Activated CD4-positive, alpha-beta memory T cell treated with anti-CD3 and anti-CD28 coated beads for 36 hours (primary cell): Measurements from ENCODE around the gene TMEM53. TPM values are rescaled to one million over a fixed set of nuclear protein-coding genes. Genes with fewer than 3 reads are reported as not detected.

Source experiments
- CTCF ChIA-PET: fragments of 350-600 bp; sonication (Branson Sonifier 250); formaldehyde crosslinking; loops from one replicate; lab custom pipeline; 2021; ENCODE audit warnings: antibody characterized with exemption, inconsistent platforms; lab: Charles Lee
- POLR2A ChIA-PET: fragments of 350-600 bp; sonication (Branson Sonifier 250); formaldehyde crosslinking; loops from one replicate; lab custom pipeline; 2021; ENCODE audit warnings: antibody characterized with exemption; lab: Charles Lee
- DNase-seq: peaks from one replicate; pipeline ENCODE4 v3.0.0-alpha.2; 2020
- H3K27ac Mint-ChIP-seq: one replicate; pipeline ENCODE4 v1.8.0; 2021; ENCODE audit warnings: mixed read lengths
- H3K27me3 Mint-ChIP-seq: one replicate; pipeline ENCODE4 v1.8.0; 2021; ENCODE audit warnings: mixed read lengths
- H3K36me3 Mint-ChIP-seq: one replicate; pipeline ENCODE4 v1.8.0; 2021; ENCODE audit warnings: mixed read lengths
- H3K4me1 Mint-ChIP-seq: one replicate; pipeline ENCODE4 v1.8.0; 2021; ENCODE audit warnings: low read depth, mixed read lengths
- H3K4me3 Mint-ChIP-seq: one replicate; pipeline ENCODE4 v1.8.0; 2021; ENCODE audit warnings: mild to moderate bottlenecking, mixed read lengths
- H3K9me3 Mint-ChIP-seq: one replicate; pipeline ENCODE4 v1.8.0; 2021; ENCODE audit warnings: mixed read lengths
- intact Hi-C: fragments of 100-400 bp; cut with micrococcal nuclease; formaldehyde crosslinking; loops from one replicate; pipeline ENCODE4 v1.15.1; 2023
- total RNA-seq, 2 experiments: library from RNA; stranded (reverse); gene quantifications; one replicate each; pipeline ENCODE4 v1.2.3, GENCODE V29; 2021

Gene TMEM53
- total RNA-seq, 2 experiments from 2014 or later, result 5.1 to 6.5 TPM

GRCh38 chr1:44655609-44656008 is 18.7 kb downstream of the TMEM53 start:
- H3K4me3 Mint-ChIP-seq, result no peak overlapping the region
- ChIA-PET CTCF (interaction anchor here (1.0 to 1.6 kb wide), 6 partner anchors 14 to 57 kb away, joined by 3 to 5 read pairs (median 4); no protein-coding TSS in a partner anchor), POLR2A (no interaction called here)
- H3K4me1 Mint-ChIP-seq, result no peaks in the 10 kb centered on the region
- peaks cover 5% of the 10 kb centered on the region for H3K36me3 Mint-ChIP-seq
- H3K27ac Mint-ChIP-seq, result no peak overlapping the region
- no peaks in the 10 kb centered on the region for H3K9me3 Mint-ChIP-seq
- intact Hi-C loops, result no loop called here
- peak; percentile 22 for DNase-seq
- no peaks in the 10 kb centered on the region for H3K27me3 Mint-ChIP-seq

- no peaks in the 10 kb centered on the region for H3K27me3 Mint-ChIP-seq
- no peak overlapping the region for H3K4me3 Mint-ChIP-seq
- DNase-seq, result no peak
- CTCF ChIA-PET, result interaction anchor here (0.7 to 1.6 kb wide), 6 partner anchors 13 to 42 kb away, joined by 3 to 5 read pairs (median 4); partner anchors contain the start of genes ARMH1 and TMEM53
- intact Hi-C loops, result loop anchor here (5.0 kb wide), 1 partner anchor 277 kb away; no protein-coding TSS in a partner anchor
- POLR2A ChIA-PET, result no interaction called here
- no peaks in the 10 kb centered on the region for H3K4me1 Mint-ChIP-seq
- no peaks in the 10 kb centered on the region for H3K9me3 Mint-ChIP-seq
- peaks cover 12% of the 10 kb centered on the region for H3K36me3 Mint-ChIP-seq
- H3K27ac Mint-ChIP-seq, result no peak overlapping the region
These were observed 19.6 kb downstream of the TMEM53 start for GRCh38 chr1:44654621-44655187.

GRCh38 chr1:44653107-44653964 is 20.9 kb downstream of the TMEM53 start:
- no peak overlapping the region for H3K27ac Mint-ChIP-seq
- no peak overlapping the region for H3K4me3 Mint-ChIP-seq
- ChIA-PET CTCF (interaction anchor here (0.7 to 4.2 kb wide), 37 partner anchors 10 to 972 kb away, joined by 3 to 66 read pairs (median 4); partner anchors contain the start of genes ARMH1, DMAP1 and TMEM53), POLR2A (interaction anchor here (0.9 to 3.3 kb wide), 4 partner anchors 11 to 21 kb away, joined by 3 to 28 read pairs (median 10); no protein-coding TSS in a partner anchor)
- H3K4me1 Mint-ChIP-seq, result no peaks in the 10 kb centered on the region
- no peak for DNase-seq
- H3K36me3 Mint-ChIP-seq, result peaks cover 19% of the 10 kb centered on the region
- H3K9me3 Mint-ChIP-seq, result no peaks in the 10 kb centered on the region
- H3K27me3 Mint-ChIP-seq, result no peaks in the 10 kb centered on the region
- intact Hi-C loops, result loop anchor here (2.0 to 5.0 kb wide), 2 partner anchors 45 to 276 kb away; no protein-coding TSS in a partner anchor

GRCh38 chr1:44652445-44653106 is 21.7 kb downstream of the TMEM53 start:
- ChIA-PET CTCF (interaction anchor here (0.6 to 4.2 kb wide), 42 partner anchors 11 to 971 kb away, joined by 3 to 66 read pairs (median 4); partner anchors contain the start of genes ARMH1, DMAP1 and TMEM53), POLR2A (interaction anchor here (0.9 to 3.3 kb wide), 4 partner anchors 10 to 20 kb away, joined by 3 to 28 read pairs (median 10); no protein-coding TSS in a partner anchor)
- peak; percentile 83 for DNase-seq
- intact Hi-C loops, result loop anchor here (2.0 to 5.0 kb wide), 2 partner anchors 44 to 275 kb away; no protein-coding TSS in a partner anchor
- Mint-ChIP-seq H3K4me1 (no peaks in the 10 kb centered on the region), H3K36me3 (peaks cover 19% of the 10 kb centered on the region), H3K9me3 (no peaks in the 10 kb centered on the region), H3K27ac (no peak overlapping the region), H3K27me3 (no peaks in the 10 kb centered on the region), H3K4me3 (no peak overlapping the region)

- no peak overlapping the region for H3K27ac Mint-ChIP-seq
- H3K4me1 Mint-ChIP-seq, result no peaks in the 10 kb centered on the region
- intact Hi-C loops, result loop anchor here (5.0 kb wide), 1 partner anchor 274 kb away; no protein-coding TSS in a partner anchor
- H3K36me3 Mint-ChIP-seq, result peaks cover 19% of the 10 kb centered on the region
- no peaks in the 10 kb centered on the region for H3K27me3 Mint-ChIP-seq
- CTCF ChIA-PET, result interaction anchor here (1.1 to 4.2 kb wide), 12 partner anchors 10 to 438 kb away, joined by 3 to 66 read pairs (median 35); partner anchors contain the start of genes ARMH1, DMAP1 and TMEM53
- H3K4me3 Mint-ChIP-seq, result no peak overlapping the region
- no peak for DNase-seq
- POLR2A ChIA-PET, result interaction anchor here (3.2 to 3.3 kb wide), 2 partner anchors 14 to 18 kb away, joined by 15 to 28 read pairs; no protein-coding TSS in a partner anchor
- H3K9me3 Mint-ChIP-seq, result no peaks in the 10 kb centered on the region
These were observed 23.2 kb downstream of the TMEM53 start for GRCh38 chr1:44651069-44651468.

- ChIA-PET CTCF (interaction anchor here (1.1 to 4.2 kb wide), 5 partner anchors 9 to 437 kb away, joined by 3 to 66 read pairs (median 23); partner anchors contain the start of gene DMAP1), POLR2A (interaction anchor here (3.2 to 3.3 kb wide), 2 partner anchors 13 to 18 kb away, joined by 15 to 28 read pairs; no protein-coding TSS in a partner anchor)
- H3K36me3 Mint-ChIP-seq, result peaks cover 21% of the 10 kb centered on the region
- H3K4me3 Mint-ChIP-seq, result no peak overlapping the region
- no peaks in the 10 kb centered on the region for H3K9me3 Mint-ChIP-seq
- H3K4me1 Mint-ChIP-seq, result no peaks in the 10 kb centered on the region
- no peak for DNase-seq
- intact Hi-C loops, result loop anchor here (5.0 kb wide), 1 partner anchor 273 kb away; no protein-coding TSS in a partner anchor
- no peaks in the 10 kb centered on the region for H3K27me3 Mint-ChIP-seq
- H3K27ac Mint-ChIP-seq, result no peak overlapping the region
These were observed 24.0 kb downstream of the TMEM53 start for GRCh38 chr1:44650159-44650831.

GRCh38 chr1:44649788-44650158 is 24.5 kb downstream of the TMEM53 start:
- Mint-ChIP-seq H3K36me3 (peaks cover 21% of the 10 kb centered on the region), H3K27ac (no peak overlapping the region), H3K4me1 (no peaks in the 10 kb centered on the region), H3K9me3 (no peaks in the 10 kb centered on the region), H3K4me3 (no peak overlapping the region), H3K27me3 (no peaks in the 10 kb centered on the region)
- intact Hi-C loops, result loop anchor here (5.0 kb wide), 1 partner anchor 272 kb away; no protein-coding TSS in a partner anchor
- POLR2A ChIA-PET, result interaction anchor here (3.3 kb wide), 1 partner anchor 12 kb away, joined by 15 read pairs; no protein-coding TSS in a partner anchor
- CTCF ChIA-PET, result interaction anchor here (4.2 kb wide), 1 partner anchor 9 kb away, joined by 66 read pairs; no protein-coding TSS in a partner anchor
- no peak for DNase-seq

GRCh38 chr1:44648529-44649250 is 25.6 kb downstream of the TMEM53 start:
- H3K27ac Mint-ChIP-seq, result peak overlapping the region; percentile 21

GRCh38 chr1:44647896-44648295 is 26.4 kb downstream of the TMEM53 start:
- CTCF ChIA-PET, result no interaction called here
- no peaks in the 10 kb centered on the region for H3K4me1 Mint-ChIP-seq
- intact Hi-C loops, result no loop called here
- H3K27me3 Mint-ChIP-seq, result no peaks in the 10 kb centered on the region
- H3K4me3 Mint-ChIP-seq, result no peak overlapping the region
- H3K36me3 Mint-ChIP-seq, result peaks cover 23% of the 10 kb centered on the region
- DNase-seq, result no peak
- POLR2A ChIA-PET, result interaction anchor here (1.1 to 2.1 kb wide), 3 partner anchors 15 to 74 kb away, joined by 3 to 6 read pairs (median 3); no protein-coding TSS in a partner anchor
- H3K27ac Mint-ChIP-seq, result no peak overlapping the region
- H3K9me3 Mint-ChIP-seq, result no peaks in the 10 kb centered on the region

More at GRCh38 chr1:44648529-44649250, 25.6 kb downstream of the TMEM53 start:
- Mint-ChIP-seq H3K4me3 (no peak overlapping the region), H3K27me3 (no peaks in the 10 kb centered on the region), H3K36me3 (peaks cover 23% of the 10 kb centered on the region), H3K4me1 (no peaks in the 10 kb centered on the region), H3K9me3 (no peaks in the 10 kb centered on the region)
- POLR2A ChIA-PET, result interaction anchor here (1.1 to 2.1 kb wide), 3 partner anchors 15 to 73 kb away, joined by 3 to 6 read pairs (median 3); no protein-coding TSS in a partner anchor
- CTCF ChIA-PET, result interaction anchor here (1.1 kb wide), 1 partner anchor 16 kb away, joined by 3 read pairs; no protein-coding TSS in a partner anchor
- intact Hi-C loops, result no loop called here
- no peak for DNase-seq
